IMR-90 (cell line): ENCODE data around the gene SLCO3A1. TPM values are rescaled to one million over a fixed set of nuclear protein-coding genes. Genes with fewer than 3 reads are reported as not detected.

Source experiments
- ATAC-seq: fragments of 200-7000 bp; cut with Tn5 transposase; 2 replicates; pipeline ENCODE4 v1.9.1; 2020; ENCODE audit warnings: low read depth, mild to moderate bottlenecking, moderate library complexity
- BruUV-seq: library from RNA; stranded (reverse); fragments of 400-500 nt; replicated peaks from 2 replicates; lab custom pipeline; 2021; lab: Mats Ljungman, UMichigan
- CTCF ChIA-PET: fragments of 300-600 bp; formaldehyde crosslinking; extraction: SDS; loops from one replicate; lab custom pipeline; 2021; ENCODE audit warnings: antibody characterized with exemption; lab: Yijun Ruan, JAX
- POLR2A ChIA-PET: fragments of 300-600 bp; sonication (Branson Sonifier 250); formaldehyde crosslinking; loops from one replicate; lab custom pipeline; 2022; ENCODE audit warnings: antibody characterized with exemption; ENCODE audit not compliant: unreplicated experiment; lab: Charles Lee
- DNase-seq: peaks from one replicate; pipeline ENCODE4 v3.0.0; 2013
- H2AFZ ChIP-seq: replicated peaks from 2 replicates; pipeline ENCODE3; 2013; ENCODE audit warnings: low read length, mild to moderate bottlenecking; ENCODE audit not compliant: poor library complexity
- H2AK5ac ChIP-seq: 2 replicates; pipeline ENCODE4 v1.6.1; 2013; ENCODE audit warnings: low read depth, low read length, inconsistent platforms
- H2AK9ac ChIP-seq: replicated peaks from 2 replicates; pipeline ENCODE3; 2013; ENCODE audit warnings: mild to moderate bottlenecking, low read depth, low read length, moderate library complexity; ENCODE audit not compliant: poor library complexity
- H2BK120ac ChIP-seq: 2 replicates; pipeline ENCODE4 v1.6.1; 2013; ENCODE audit warnings: low read depth, low read length, inconsistent platforms
- H2BK15ac ChIP-seq: 3 replicates; pipeline ENCODE4 v1.6.1; 2013; ENCODE audit warnings: low read depth, low read length, inconsistent platforms
- H2BK20ac ChIP-seq: 2 replicates; pipeline ENCODE4 v1.6.1; 2013; ENCODE audit warnings: low read depth, mild to moderate bottlenecking, inconsistent platforms, low read length, moderate library complexity
- H2BK5ac ChIP-seq: 2 replicates; pipeline ENCODE4 v1.6.1; 2013; ENCODE audit warnings: mild to moderate bottlenecking, low read depth, low read length, inconsistent platforms; ENCODE audit not compliant: poor library complexity, severe bottlenecking
- H3K14ac ChIP-seq: replicated peaks from 2 replicates; pipeline ENCODE4 v1.6.1; 2013; ENCODE audit warnings: low read depth, low read length, inconsistent platforms
- H3K18ac ChIP-seq: 2 replicates; pipeline ENCODE4 v1.6.1; 2013; ENCODE audit warnings: low read depth, low read length, control low read depth
- H3K23ac ChIP-seq: 2 replicates; pipeline ENCODE4 v1.6.1; 2013; ENCODE audit warnings: low read depth, low read length, inconsistent platforms
- H3K27ac ChIP-seq: 2 replicates; pipeline ENCODE4 v1.5.1; 2013; ENCODE audit warnings: mild to moderate bottlenecking, control low read depth, low read length; ENCODE audit not compliant: insufficient read depth
- H3K27me3 ChIP-seq: 2 replicates; pipeline ENCODE4 v1.6.1; 2013; ENCODE audit warnings: low read length; ENCODE audit not compliant: control insufficient read depth, insufficient read depth
- H3K36me3 ChIP-seq: 2 replicates; pipeline ENCODE4 v1.6.1; 2013; ENCODE audit warnings: low read length, mixed read lengths; ENCODE audit not compliant: control insufficient read depth, insufficient read depth
- H3K4ac ChIP-seq: 2 replicates; pipeline ENCODE4 v1.6.1; 2013; ENCODE audit warnings: low read depth, low read length, inconsistent platforms
- H3K4me1 ChIP-seq: 2 replicates; pipeline ENCODE4 v1.6.1; 2013; ENCODE audit warnings: low read length, mixed read lengths; ENCODE audit not compliant: control insufficient read depth, insufficient read depth
- H3K4me2 ChIP-seq: 2 replicates; pipeline ENCODE4 v1.6.1; 2013; ENCODE audit warnings: low read depth, mild to moderate bottlenecking, control low read depth, low read length, moderate library complexity
- H3K4me3 ChIP-seq: 2 replicates; pipeline ENCODE4 v1.5.1; 2013; ENCODE audit warnings: low read depth, mild to moderate bottlenecking, control low read depth, low read length, moderate library complexity; ENCODE audit not compliant: insufficient read depth
- H3K56ac ChIP-seq: 2 replicates; pipeline ENCODE4 v1.6.1; 2013; ENCODE audit warnings: low read length, inconsistent platforms; ENCODE audit not compliant: insufficient read depth; ENCODE audit errors: extremely low read depth
- H3K79me1 ChIP-seq, 2 experiments: 2 replicates each; pipeline ENCODE4 v1.6.1; 2013; ENCODE audit warnings: low read length in 2 of 2, inconsistent platforms in 1 of 2, low read depth in 1 of 2
- H3K9ac ChIP-seq: 2 replicates; pipeline ENCODE4 v1.6.1; 2013; ENCODE audit warnings: low read depth, low read length, control low read depth
- H3K9me1 ChIP-seq: 2 replicates; pipeline ENCODE4 v1.6.1; 2013; ENCODE audit warnings: low read length, inconsistent platforms; ENCODE audit not compliant: insufficient read depth
- H3K9me3 ChIP-seq: 2 replicates; pipeline ENCODE4 v1.6.1; 2013; ENCODE audit warnings: low read length; ENCODE audit not compliant: control insufficient read depth, insufficient read depth
- H4K20me1 ChIP-seq: 2 replicates; pipeline ENCODE4 v1.6.1; 2013; ENCODE audit warnings: low read length, inconsistent platforms; ENCODE audit not compliant: insufficient read depth
- H4K5ac ChIP-seq: 2 replicates; pipeline ENCODE4 v1.6.1; 2013; ENCODE audit warnings: mild to moderate bottlenecking, low read depth, low read length, control low read depth
- H4K8ac ChIP-seq, 2 experiments: 2 replicates each; pipeline ENCODE4 v1.6.1; 2013; ENCODE audit warnings: low read depth in 2 of 2, low read length in 2 of 2, control low read depth in 1 of 2, inconsistent platforms in 1 of 2
- H4K91ac ChIP-seq: 2 replicates; pipeline ENCODE4 v1.6.1; 2013; ENCODE audit warnings: low read depth, low read length, inconsistent platforms; ENCODE audit not compliant: insufficient read depth
- BHLHE40 ChIP-seq: fragments of 150-350 bp; IDR thresholded peaks from 2 replicates; pipeline ENCODE4 v1.6.1; 2016; ENCODE audit warnings: mild to moderate bottlenecking, low read depth, low read length
- CEBPB ChIP-seq: IDR thresholded peaks from 2 replicates; pipeline ENCODE4 v1.6.1; 2012; ENCODE audit warnings: low read depth, low read length, improper control_type of control experiment
- CHD1 ChIP-seq: IDR thresholded peaks from 2 replicates; pipeline ENCODE4 v1.6.1; 2012; ENCODE audit warnings: low read depth, low read length, improper control_type of control experiment
- CTCF ChIP-seq: conservative IDR thresholded peaks from 2 replicates; pipeline ENCODE4 v1.5.1; 2012; ENCODE audit warnings: mild to moderate bottlenecking, low read depth, low read length, improper control_type of control experiment
- ELK1 ChIP-seq: fragments of 150-350 bp; IDR thresholded peaks from 2 replicates; pipeline ENCODE4 v1.6.1; 2016; ENCODE audit warnings: low read depth, mild to moderate bottlenecking, low read length, moderate library complexity, borderline replicate concordance
- FOS ChIP-seq: fragments of 150-350 bp; IDR thresholded peaks from 2 replicates; pipeline ENCODE4 v1.6.1; 2016; ENCODE audit warnings: low read depth, low read length
- MAFK ChIP-seq: IDR thresholded peaks from 2 replicates; pipeline ENCODE4 v1.6.1; 2012; ENCODE audit warnings: low read depth, low read length, improper control_type of control experiment
- MAZ ChIP-seq: IDR thresholded peaks from 2 replicates; pipeline ENCODE4 v1.6.1; 2012; ENCODE audit warnings: low read depth, mild to moderate bottlenecking, low read length, improper control_type of control experiment, moderate library complexity, borderline replicate concordance
- MXI1 ChIP-seq: IDR thresholded peaks from 2 replicates; pipeline ENCODE4 v1.6.1; 2012; ENCODE audit warnings: low read depth, mild to moderate bottlenecking, low read length, moderate library complexity, borderline replicate concordance
- NFE2L2 ChIP-seq: fragments of 150-350 bp; IDR thresholded peaks from 2 replicates; pipeline ENCODE4 v1.6.1; 2016; ENCODE audit warnings: low read depth, mild to moderate bottlenecking, low read length
- POLR2A ChIP-seq: IDR thresholded peaks from 2 replicates; pipeline ENCODE4 v1.6.1; 2012; ENCODE audit warnings: mild to moderate bottlenecking, low read depth, low read length
- RAD21 ChIP-seq: IDR thresholded peaks from 2 replicates; pipeline ENCODE4 v1.6.1; 2012; ENCODE audit warnings: low read length, improper control_type of control experiment
- RCOR1 ChIP-seq: IDR thresholded peaks from 2 replicates; pipeline ENCODE4 v1.6.1; 2012; ENCODE audit warnings: mild to moderate bottlenecking, low read length, improper control_type of control experiment; ENCODE audit not compliant: insufficient replicate concordance
- RFX5 ChIP-seq: IDR thresholded peaks from 2 replicates; pipeline ENCODE4 v1.8.0; 2012; ENCODE audit warnings: low read depth, mild to moderate bottlenecking, low read length, moderate library complexity
- SMC3 ChIP-seq: fragments of 150-350 bp; IDR thresholded peaks from 2 replicates; pipeline ENCODE4 v1.6.1; 2016; ENCODE audit warnings: low read depth, mild to moderate bottlenecking, antibody characterized with exemption, low read length, moderate library complexity
- USF2 ChIP-seq: fragments of 150-350 bp; IDR thresholded peaks from 2 replicates; pipeline ENCODE4 v1.6.1; 2017; ENCODE audit warnings: mild to moderate bottlenecking, antibody characterized with exemption, low read length, low read depth
- WGBS, 2 experiments: methylation state at CpG; one replicate each; pipeline versions ENCODE4 v1.1.5 to v1.1.7; 2013; ENCODE audit warnings: missing lambda C conversion rate in 2 of 2; ENCODE audit not compliant: insufficient read length in 1 of 2; ENCODE audit errors: extremely low coverage in 2 of 2; 5-methylcytosine and 5-hydroxymethylcytosine counted together
- dilution Hi-C: fragments of 300-500 bp; cut with HindIII; formaldehyde crosslinking; loops from one replicate; pipeline ENCODE4 v1.14.3; 2018; ENCODE audit warnings: low sequenced_read_pairs; ENCODE audit not compliant: unreplicated experiment
- in situ Hi-C: fragments of 300-500 bp; cut with MboI; formaldehyde crosslinking; loops from 3 replicates; pipeline ENCODE4 v1.14.3; 2019; ENCODE audit warnings: low sequenced_read_pairs, inconsistent platforms, mixed read lengths
- intact Hi-C: fragments of 100-400 bp; cut with micrococcal nuclease; formaldehyde crosslinking; loops from 2 replicates; pipeline ENCODE4 v1.10.0; 2022
- polyA plus RNA-seq, 3 experiments: library from polyadenylated mRNA; depleted of rRNA; stranded (reverse); fragments of >200 nt; gene quantifications; 2 replicates each; pipeline ENCODE4 v1.2.3, GENCODE V29; 2012; ENCODE audit warnings: low replicate concordance in 1 of 3
- total RNA-seq: library from RNA; depleted of rRNA; stranded (reverse); fragments of >200 nt; gene quantifications from 2 replicates; pipeline ENCODE4 v1.2.3, GENCODE V29; 2012

SLCO3A1 gene
- total and polyA plus RNA-seq, 2 of the 4 experiments (the other 2 are of a cell fraction): 4.7 to 8.1 TPM

- Histone ChIP-seq H3K4me1 (peaks cover 1% of the 10 kb centered on the region; the same call in 1 of the 2 replicates), H2BK120ac (no peak overlapping the region), H3K27ac (no peak overlapping the region), H3K27me3 (no peaks in the 10 kb centered on the region), H4K91ac (no peak overlapping the region), H3K9me1 (no peaks in the 10 kb centered on the region), H2BK20ac (no peak overlapping the region), H4K8ac (no peak overlapping the region), H2AK9ac (no peak overlapping the region), H2AK5ac (no peak overlapping the region), H2BK15ac (no peak overlapping the region), H3K36me3 (no peaks in the 10 kb centered on the region), H4K20me1 (no peaks in the 10 kb centered on the region), H2AFZ (no peak overlapping the region), H3K4me3 (no peak overlapping the region), H3K9me3 (0 out of 2 replicates have a peak, but pooled peaks cover 1% of the 10 kb centered on the region), H3K79me1 (peaks cover 0 to 3% of the 10 kb centered on the region in 2 experiments; a peak in 1 of 4 replicates), H3K9ac (no peak overlapping the region), H3K56ac (no peak overlapping the region), H3K18ac (no peak overlapping the region), H2BK5ac (no peak overlapping the region), H3K4me2 (no peak overlapping the region), H3K23ac (no peak overlapping the region), H3K4ac (no peak overlapping the region), H4K5ac (no peak overlapping the region), H3K14ac (no peak overlapping the region)
- TF ChIP-seq MAZ (no peak), RCOR1 (no peak), CEBPB (no peak), MAFK (no peak), SMC3 (no peak), BHLHE40 (no peak), POLR2A (no peak), MXI1 (no peak), RAD21 (no peak), USF2 (no peak), ELK1 (no peak), NFE2L2 (no peak), RFX5 (no peak), CHD1 (no peak), CTCF (no peak), FOS (no peak)
- no CpG with 5 or more reads among the region's 7 CpGs for WGBS, 2 experiments
- peak; percentile 6 for DNase-seq
- ChIA-PET POLR2A (interaction anchor here (0.6 kb wide), 1 partner anchor 10 kb away, joined by 3 read pairs; no protein-coding TSS in a partner anchor), CTCF (interaction anchor here (0.6 kb wide), 1 partner anchor 46 kb away, joined by 3 read pairs; no protein-coding TSS in a partner anchor)
- no TSS peak for BruUV-seq
- in situ Hi-C loops (no loop called here), dilution Hi-C loops (no loop called here), intact Hi-C loops (no loop called here)
- ATAC-seq: peak; percentile 27; the same call in 1 of the 2 replicates
These were observed 82.8 kb downstream of the SLCO3A1 start for GRCh38 chr15:91936182-91936775.
